ENCODE results near the gene SURF1. TPM values are rescaled to one million over a fixed set of nuclear protein-coding genes. Genes with fewer than 3 reads are reported as not detected.
A peak's percentile ranks its signal among the peaks of the same experiment; 100 is the strongest.
"Not testable (repeated sequence)": the region's sequence is repeated elsewhere in the genome, so short reads cannot be mapped to it uniquely, and the experiment has no call there.

Gene SURF1
- polyA plus RNA-seq, 4 donors, result 38.4 to 94.4 (median 85.4) TPM

DNA sequence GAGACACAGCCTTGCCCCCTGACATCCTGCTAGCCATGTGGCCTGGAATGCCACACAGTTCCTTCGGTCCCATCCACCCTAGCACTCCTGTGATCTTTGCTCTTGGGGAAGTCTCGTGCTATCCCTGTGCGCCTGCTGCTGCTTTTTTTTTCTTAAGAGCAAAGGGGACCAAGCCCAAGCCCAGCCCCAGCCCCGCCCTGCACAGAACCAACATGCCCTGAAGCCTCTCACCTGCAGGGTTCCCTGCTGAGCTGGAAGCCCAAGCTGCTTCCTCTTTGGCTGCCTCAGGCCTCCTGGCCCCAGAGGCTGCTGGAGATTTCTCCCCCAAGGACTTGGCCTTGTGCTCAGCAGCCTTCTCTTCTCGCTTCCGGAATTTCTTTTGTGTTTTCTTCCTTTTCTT is 22.1 kb downstream of the SURF1 start:
- H3K4me3 ChIP-seq (ENCODE audit: low read depth in 1 of 3, low read length in 3 of 3), result peak overlapping the region in 2 of 3 donors; percentile 82 to 100
- H3K36me3 ChIP-seq (ENCODE audit: control insufficient read depth in 3 of 3, insufficient read depth in 2 of 3, low read depth in 1 of 3, low read length in 3 of 3), result peaks cover 21 to 50% (median 23%) of the 10 kb centered on the region in 3 donors
- 10 to 61% (median 40%) methylated on average over 6 of the region's 6 CpGs for WGBS, 3 donors
- H3K4me1 ChIP-seq (ENCODE audit: control insufficient read depth in 3 of 3, insufficient read depth in 2 of 3, low read depth in 1 of 3, low read length in 2 of 3), result peaks cover 3 to 20% (median 6%) of the 10 kb centered on the region in 3 donors
- H3K27me3 ChIP-seq (ENCODE audit: control insufficient read depth in 3 of 3, insufficient read depth in 3 of 3, low read length in 3 of 3), result no peaks in the 10 kb centered on the region
- DNase-seq, result peak; percentile 94 to 97
- FAIRE-seq, result no peak
- peaks cover 0 to 1% of the 10 kb centered on the region in 2 donors for H3K9me3 ChIP-seq (ENCODE audit: control insufficient read depth in 2 of 2, insufficient read depth in 1 of 2, low read depth in 1 of 2, low read length in 1 of 2)
- H3K27ac ChIP-seq (ENCODE audit: low read depth in 1 of 3, low read length in 2 of 3), result peak overlapping the region; percentile 65 to 88 (median 71)

DNA sequence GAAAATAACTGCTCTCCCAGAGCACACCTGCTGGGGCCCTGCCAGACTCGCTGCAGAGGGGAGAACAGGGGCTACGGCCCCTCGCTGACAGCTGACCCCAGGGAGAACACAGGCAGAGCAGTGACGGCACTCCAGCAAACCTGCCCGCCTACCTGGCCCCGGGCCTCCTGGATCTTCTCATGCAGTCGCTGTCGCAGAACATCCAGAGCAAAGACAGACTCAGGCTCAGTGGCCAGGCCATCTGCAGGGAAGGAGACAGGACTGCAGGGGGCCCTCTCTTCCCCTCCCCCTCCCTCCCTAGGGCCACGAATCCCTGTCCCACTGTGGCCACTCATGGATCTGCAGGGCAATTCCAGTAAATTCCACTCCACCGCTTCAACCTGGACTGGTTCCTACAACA is 22.7 kb downstream of the SURF1 start:
- FAIRE-seq (no peak), DNase-seq (no peak)
- WGBS, 3 donors, result 72 to 83% (median 77%) methylated on average over 10 of the region's 10 CpGs
- peaks cover 19 to 50% (median 23%) of the 10 kb centered on the region in 3 donors for H3K36me3 ChIP-seq (ENCODE audit: control insufficient read depth in 3 of 3, insufficient read depth in 2 of 3, low read depth in 1 of 3, low read length in 3 of 3)
- no peaks in the 10 kb centered on the region for H3K27me3 ChIP-seq (ENCODE audit: control insufficient read depth in 3 of 3, insufficient read depth in 3 of 3, low read length in 3 of 3)
- peaks cover 0 to 6% of the 10 kb centered on the region in 2 donors for H3K9me3 ChIP-seq (ENCODE audit: control insufficient read depth in 2 of 2, insufficient read depth in 1 of 2, low read depth in 1 of 2, low read length in 1 of 2)
- peak overlapping the region in 1 of 3 donors; percentile 14 for H3K4me3 ChIP-seq (ENCODE audit: low read depth in 1 of 3, low read length in 3 of 3)
- peaks cover 3 to 20% (median 6%) of the 10 kb centered on the region in 3 donors for H3K4me1 ChIP-seq (ENCODE audit: control insufficient read depth in 3 of 3, insufficient read depth in 2 of 3, low read depth in 1 of 3, low read length in 2 of 3)
- peak overlapping the region; percentile 65 to 88 (median 71) for H3K27ac ChIP-seq (ENCODE audit: low read depth in 1 of 3, low read length in 2 of 3)

DNA sequence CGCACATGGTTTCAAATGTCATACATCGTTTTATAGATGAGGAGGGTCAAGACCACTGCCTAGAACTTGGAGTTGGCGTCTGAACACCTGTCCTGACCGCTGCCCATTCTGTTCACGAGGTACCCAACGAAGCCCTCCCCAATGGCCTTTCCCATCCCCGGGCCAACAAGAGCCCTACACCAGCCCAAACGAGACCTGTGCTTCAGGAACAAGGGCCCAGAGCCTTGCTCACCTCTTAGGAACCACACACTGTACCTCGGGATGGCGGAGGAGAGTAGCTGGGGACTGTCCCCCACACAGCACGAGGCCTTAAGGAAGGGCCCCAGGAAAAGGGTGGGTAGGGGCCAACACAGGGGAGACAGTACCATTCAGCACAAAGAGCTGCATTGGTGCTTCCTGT is 23.3 kb downstream of the SURF1 start:
- H3K9me3 ChIP-seq (ENCODE audit: control insufficient read depth in 2 of 2, insufficient read depth in 1 of 2, low read depth in 1 of 2, low read length in 1 of 2), result peaks cover 0 to 11% of the 10 kb centered on the region in 2 donors
- H3K4me3 ChIP-seq (ENCODE audit: low read depth in 1 of 3, low read length in 3 of 3), result no peak overlapping the region
- H3K27me3 ChIP-seq (ENCODE audit: control insufficient read depth in 3 of 3, insufficient read depth in 3 of 3, low read length in 3 of 3), result no peaks in the 10 kb centered on the region
- DNase-seq (no peak), FAIRE-seq (no peak)
- peaks cover 19 to 48% (median 23%) of the 10 kb centered on the region in 3 donors for H3K36me3 ChIP-seq (ENCODE audit: control insufficient read depth in 3 of 3, insufficient read depth in 2 of 3, low read depth in 1 of 3, low read length in 3 of 3)
- H3K27ac ChIP-seq (ENCODE audit: low read depth in 1 of 3, low read length in 2 of 3), result peak overlapping the region in 2 of 3 donors; percentile 71 to 88
- WGBS, 3 donors, result 79 to 93% (median 88%) methylated on average over 11 of the region's 11 CpGs
- H3K4me1 ChIP-seq (ENCODE audit: control insufficient read depth in 3 of 3, insufficient read depth in 2 of 3, low read depth in 1 of 3, low read length in 2 of 3), result peaks cover 3 to 20% (median 6%) of the 10 kb centered on the region in 3 donors

DNA sequence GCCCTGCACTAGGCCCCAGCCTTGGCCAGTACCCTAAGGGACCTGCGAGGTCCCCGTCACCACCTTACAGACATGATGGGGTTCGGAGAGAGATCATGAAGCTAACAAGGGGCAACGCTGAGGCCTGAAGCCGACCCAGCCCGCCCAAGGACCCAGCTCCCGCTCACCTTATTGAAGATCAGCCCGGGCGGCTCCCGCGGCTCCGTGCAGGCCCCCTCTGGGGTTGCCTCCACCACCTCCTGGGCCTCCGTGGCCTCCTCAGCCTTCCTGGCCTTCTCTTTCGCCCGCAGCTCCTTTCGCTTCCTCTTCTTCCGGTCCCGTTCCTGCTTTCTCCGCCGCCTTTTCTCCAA is 23.9 kb downstream of the SURF1 start:
- no peak for FAIRE-seq
- no peak for DNase-seq
- peaks cover 19 to 48% (median 23%) of the 10 kb centered on the region in 3 donors for H3K36me3 ChIP-seq (ENCODE audit: control insufficient read depth in 3 of 3, insufficient read depth in 2 of 3, low read depth in 1 of 3, low read length in 3 of 3)
- no peak overlapping the region for H3K4me3 ChIP-seq (ENCODE audit: low read depth in 1 of 3, low read length in 3 of 3)
- no peaks in the 10 kb centered on the region for H3K27me3 ChIP-seq (ENCODE audit: control insufficient read depth in 3 of 3, insufficient read depth in 3 of 3, low read length in 3 of 3)
- H3K27ac ChIP-seq (ENCODE audit: low read depth in 1 of 3, low read length in 2 of 3), result no peak overlapping the region
- peaks cover 0 to 14% of the 10 kb centered on the region in 2 donors for H3K9me3 ChIP-seq (ENCODE audit: control insufficient read depth in 2 of 2, insufficient read depth in 1 of 2, low read depth in 1 of 2, low read length in 1 of 2)
- 89 to 92% (median 90%) methylated on average over 12 to 20 of the region's 20 CpGs for WGBS, 3 donors
- peaks cover 3 to 20% (median 6%) of the 10 kb centered on the region in 3 donors for H3K4me1 ChIP-seq (ENCODE audit: control insufficient read depth in 3 of 3, insufficient read depth in 2 of 3, low read depth in 1 of 3, low read length in 2 of 3)

DNA sequence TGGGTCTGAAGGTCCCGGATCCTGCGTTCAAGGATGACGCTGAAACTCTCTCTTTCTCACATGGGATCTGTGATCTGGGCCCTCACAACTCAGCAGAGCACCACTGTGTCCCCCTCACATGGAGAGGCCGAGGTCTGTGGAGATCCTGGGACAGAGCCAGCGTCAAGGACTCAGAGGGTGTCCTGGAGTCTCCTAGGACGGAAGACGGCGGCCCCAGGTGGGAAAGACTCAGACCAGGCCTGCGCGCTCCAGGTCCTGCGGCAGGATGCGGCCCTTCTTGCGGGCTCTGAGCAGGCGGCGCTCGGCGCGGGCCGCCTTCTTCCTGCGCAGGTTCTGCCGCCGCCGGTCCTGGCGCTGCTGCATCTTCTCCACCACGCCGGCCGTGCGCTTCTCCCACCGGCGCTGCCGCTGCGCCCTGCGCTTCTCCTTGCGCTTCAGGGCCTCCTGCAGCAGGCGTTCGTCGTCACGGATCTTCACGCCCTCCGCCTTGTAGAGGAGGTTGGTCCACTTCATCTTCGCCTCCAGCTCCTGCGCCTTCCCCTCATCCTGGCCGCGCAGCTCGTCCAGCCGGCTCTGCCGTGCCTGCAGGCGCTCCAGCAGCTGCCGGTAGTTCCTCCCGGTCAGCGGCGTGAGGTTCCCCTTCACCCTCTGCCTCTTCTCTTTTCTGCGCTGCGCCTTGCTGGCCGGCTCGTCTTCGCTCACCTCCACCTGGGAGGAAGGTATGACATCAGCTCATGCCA is 24.5 kb downstream of the SURF1 start:
- FAIRE-seq, result no peak
- H3K4me3 ChIP-seq (ENCODE audit: low read depth in 1 of 3, low read length in 3 of 3), result no peak overlapping the region
- H3K27me3 ChIP-seq (ENCODE audit: control insufficient read depth in 3 of 3, insufficient read depth in 3 of 3, low read length in 3 of 3), result no peaks in the 10 kb centered on the region
- H3K9me3 ChIP-seq (ENCODE audit: control insufficient read depth in 2 of 2, insufficient read depth in 1 of 2, low read depth in 1 of 2, low read length in 1 of 2), result peaks cover 0 to 14% of the 10 kb centered on the region in 2 donors
- H3K27ac ChIP-seq (ENCODE audit: low read depth in 1 of 3, low read length in 2 of 3), result no peak overlapping the region
- peaks cover 19 to 48% (median 23%) of the 10 kb centered on the region in 3 donors for H3K36me3 ChIP-seq (ENCODE audit: control insufficient read depth in 3 of 3, insufficient read depth in 2 of 3, low read depth in 1 of 3, low read length in 3 of 3)
- WGBS, 3 donors, result 96 to 97% (median 96%) methylated on average over 43 to 57 of the region's 57 CpGs
- no peak for DNase-seq
- peaks cover 3 to 20% (median 6%) of the 10 kb centered on the region in 3 donors for H3K4me1 ChIP-seq (ENCODE audit: control insufficient read depth in 3 of 3, insufficient read depth in 2 of 3, low read depth in 1 of 3, low read length in 2 of 3)

DNA sequence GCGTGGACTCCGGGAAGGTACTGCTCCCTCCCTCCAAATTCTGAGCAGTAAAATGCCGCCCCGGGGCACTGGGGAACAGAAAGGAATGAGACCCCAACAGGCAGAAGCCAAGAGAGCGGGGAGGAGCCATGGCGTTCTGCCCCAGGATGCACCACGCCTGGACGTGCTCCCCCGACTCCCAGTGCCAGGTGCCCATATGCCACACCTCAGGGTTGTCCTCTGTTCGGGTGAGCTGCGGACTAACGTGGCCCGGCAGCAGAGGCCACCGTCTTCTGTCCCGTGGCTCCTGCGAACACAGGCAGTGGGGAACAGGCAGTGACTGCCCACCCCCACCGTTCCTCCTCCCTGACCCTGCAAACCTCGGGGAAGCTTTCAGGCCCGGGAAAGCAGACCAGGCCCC is 25.1 kb downstream of the SURF1 start:
- FAIRE-seq, result no peak
- Histone ChIP-seq H3K9me3 (ENCODE audit: control insufficient read depth in 2 of 2, insufficient read depth in 1 of 2, low read depth in 1 of 2, low read length in 1 of 2) (peaks cover 0 to 14% of the 10 kb centered on the region in 2 donors), H3K27me3 (ENCODE audit: control insufficient read depth in 3 of 3, insufficient read depth in 3 of 3, low read length in 3 of 3) (no peaks in the 10 kb centered on the region), H3K27ac (ENCODE audit: low read depth in 1 of 3, low read length in 2 of 3) (no peak overlapping the region), H3K4me3 (ENCODE audit: low read depth in 1 of 3, low read length in 3 of 3) (no peak overlapping the region), H3K36me3 (ENCODE audit: control insufficient read depth in 3 of 3, insufficient read depth in 2 of 3, low read depth in 1 of 3, low read length in 3 of 3) (peaks cover 19 to 48% (median 23%) of the 10 kb centered on the region in 3 donors), H3K4me1 (ENCODE audit: control insufficient read depth in 3 of 3, insufficient read depth in 2 of 3, low read depth in 1 of 3, low read length in 2 of 3) (peaks cover 3 to 20% (median 6%) of the 10 kb centered on the region in 3 donors)
- 57 to 77% (median 66%) methylated on average over 19 of the region's 19 CpGs for WGBS, 3 donors
- no peak for DNase-seq

DNA sequence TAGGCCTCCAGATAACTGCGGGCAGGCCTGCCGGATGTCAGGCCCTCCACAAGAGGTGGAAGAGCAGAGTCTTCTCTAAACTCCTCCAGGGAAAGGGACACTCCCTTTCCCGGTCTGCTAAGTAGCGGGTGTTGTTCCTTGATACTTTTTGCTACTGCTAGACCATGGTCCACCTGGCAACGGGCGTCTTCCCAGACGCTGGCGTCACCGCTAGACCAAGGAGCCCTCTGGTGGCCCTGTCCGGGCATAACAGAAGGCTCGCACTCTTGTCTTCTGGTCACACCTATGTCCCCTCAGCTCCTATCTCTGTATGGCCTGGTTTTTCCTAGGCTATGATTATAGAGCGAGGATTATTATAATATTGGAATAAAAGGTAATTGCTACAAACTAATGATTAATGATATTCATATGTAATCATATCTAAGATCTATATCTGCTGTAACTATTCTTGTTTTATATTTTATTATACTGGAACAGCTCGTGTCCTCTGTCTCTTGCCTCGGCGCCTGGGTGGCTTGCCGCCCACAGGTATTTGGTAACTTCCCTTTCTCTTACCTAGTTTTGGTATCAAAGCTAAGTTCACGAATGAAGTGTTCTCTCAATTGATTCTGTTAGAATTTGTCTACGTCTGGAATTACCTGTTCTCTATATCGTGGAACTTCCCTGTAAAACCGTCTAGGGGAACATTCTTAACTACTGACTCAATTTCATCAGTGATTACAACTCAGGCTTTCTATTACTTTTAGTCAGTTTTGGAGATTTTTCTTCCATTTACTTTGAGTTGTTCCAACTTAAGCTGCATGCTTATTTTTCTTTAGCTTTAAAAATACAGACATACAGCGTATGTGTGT is 26.8 kb downstream of the SURF1 start:
- Histone ChIP-seq H3K4me1 (ENCODE audit: control insufficient read depth in 3 of 3, insufficient read depth in 2 of 3, low read depth in 1 of 3, low read length in 2 of 3) (peaks cover 0 to 15% (median 6%) of the 10 kb centered on the region in 3 donors), H3K9me3 (ENCODE audit: control insufficient read depth in 2 of 2, insufficient read depth in 1 of 2, low read depth in 1 of 2, low read length in 1 of 2) (peaks cover 0 to 19% of the 10 kb centered on the region in 2 donors), H3K36me3 (ENCODE audit: control insufficient read depth in 3 of 3, insufficient read depth in 2 of 3, low read depth in 1 of 3, low read length in 3 of 3) (peaks cover 19 to 45% (median 23%) of the 10 kb centered on the region in 3 donors)
- H3K4me3 ChIP-seq (ENCODE audit: low read depth in 1 of 3, low read length in 3 of 3); H3K27me3 ChIP-seq (ENCODE audit: control insufficient read depth in 3 of 3, insufficient read depth in 3 of 3, low read length in 3 of 3); FAIRE-seq; H3K27ac ChIP-seq (ENCODE audit: low read depth in 1 of 3, low read length in 2 of 3): not testable (repeated sequence)
- DNase-seq, result peak; percentile 36 to 67
- 45 to 57% (median 57%) methylated on average over 20 to 21 of the region's 21 CpGs for WGBS, 3 donors

DNA sequence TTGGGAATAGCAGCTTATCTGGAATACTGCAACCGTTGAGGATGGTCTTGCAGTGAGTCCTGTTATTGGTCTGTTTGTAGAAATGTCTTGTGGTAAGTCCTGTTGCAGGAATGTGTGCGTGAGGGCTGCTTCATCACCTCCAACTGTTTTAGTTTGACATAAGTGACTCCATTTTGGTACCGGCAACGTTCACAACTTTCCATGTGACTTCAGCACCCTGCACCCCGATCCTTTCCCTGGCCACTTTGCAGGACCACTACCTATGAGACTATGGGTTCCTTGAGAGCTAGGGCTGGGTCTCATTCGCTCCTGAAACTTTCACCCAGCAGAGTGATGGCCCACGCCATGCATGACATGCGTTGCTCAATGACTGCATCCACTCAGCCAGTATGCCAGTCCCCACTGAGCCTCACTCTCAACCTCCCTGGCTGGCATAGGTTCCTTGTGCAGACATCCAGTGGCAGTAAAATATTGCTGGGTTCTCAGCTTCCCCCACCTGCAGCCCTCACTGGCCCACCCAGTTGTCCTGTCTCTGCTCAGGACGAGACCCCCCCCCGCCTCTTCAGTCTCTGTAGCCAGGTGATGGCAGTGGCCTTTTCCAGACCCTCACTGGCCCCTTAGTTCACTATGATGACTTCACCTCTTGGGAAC is 28.3 kb downstream of the SURF1 start:
- H3K9me3 ChIP-seq (ENCODE audit: control insufficient read depth in 2 of 2, insufficient read depth in 1 of 2, low read depth in 1 of 2, low read length in 1 of 2), result peaks cover 0 to 26% of the 10 kb centered on the region in 2 donors
- no peaks in the 10 kb centered on the region for H3K27me3 ChIP-seq (ENCODE audit: control insufficient read depth in 3 of 3, insufficient read depth in 3 of 3, low read length in 3 of 3)
- no peak for DNase-seq
- FAIRE-seq, result no peak
- 91 to 98% (median 97%) methylated on average over 10 of the region's 10 CpGs for WGBS, 3 donors
- no peak overlapping the region for H3K4me3 ChIP-seq (ENCODE audit: low read depth in 1 of 3, low read length in 3 of 3)
- H3K36me3 ChIP-seq (ENCODE audit: control insufficient read depth in 3 of 3, insufficient read depth in 2 of 3, low read depth in 1 of 3, low read length in 3 of 3), result peaks cover 15 to 29% (median 19%) of the 10 kb centered on the region in 3 donors
- no peak overlapping the region for H3K27ac ChIP-seq (ENCODE audit: low read depth in 1 of 3, low read length in 2 of 3)
- peaks cover 0 to under 1% (median 0%) of the 10 kb centered on the region in 3 donors for H3K4me1 ChIP-seq (ENCODE audit: control insufficient read depth in 3 of 3, insufficient read depth in 2 of 3, low read depth in 1 of 3, low read length in 2 of 3)

All from small intestine (tissue), 7 donors.